ENCODE measurements around the gene VPS26B.
"Not testable (repeated sequence)": the region's sequence is repeated elsewhere in the genome, so short reads cannot be mapped to it uniquely, and the experiment has no call there.

VPS26B gene

GRCh38 chr11:134281635-134282034 is 57.2 kb downstream of the VPS26B start:
- DNase-seq (ENCODE audit: low read depth, low spot score): not testable (repeated sequence)

GRCh38 chr11:134282121-134283045 is 57.9 kb downstream of the VPS26B start:
- DNase-seq (ENCODE audit: low read depth, low spot score): no peak

DNA sequence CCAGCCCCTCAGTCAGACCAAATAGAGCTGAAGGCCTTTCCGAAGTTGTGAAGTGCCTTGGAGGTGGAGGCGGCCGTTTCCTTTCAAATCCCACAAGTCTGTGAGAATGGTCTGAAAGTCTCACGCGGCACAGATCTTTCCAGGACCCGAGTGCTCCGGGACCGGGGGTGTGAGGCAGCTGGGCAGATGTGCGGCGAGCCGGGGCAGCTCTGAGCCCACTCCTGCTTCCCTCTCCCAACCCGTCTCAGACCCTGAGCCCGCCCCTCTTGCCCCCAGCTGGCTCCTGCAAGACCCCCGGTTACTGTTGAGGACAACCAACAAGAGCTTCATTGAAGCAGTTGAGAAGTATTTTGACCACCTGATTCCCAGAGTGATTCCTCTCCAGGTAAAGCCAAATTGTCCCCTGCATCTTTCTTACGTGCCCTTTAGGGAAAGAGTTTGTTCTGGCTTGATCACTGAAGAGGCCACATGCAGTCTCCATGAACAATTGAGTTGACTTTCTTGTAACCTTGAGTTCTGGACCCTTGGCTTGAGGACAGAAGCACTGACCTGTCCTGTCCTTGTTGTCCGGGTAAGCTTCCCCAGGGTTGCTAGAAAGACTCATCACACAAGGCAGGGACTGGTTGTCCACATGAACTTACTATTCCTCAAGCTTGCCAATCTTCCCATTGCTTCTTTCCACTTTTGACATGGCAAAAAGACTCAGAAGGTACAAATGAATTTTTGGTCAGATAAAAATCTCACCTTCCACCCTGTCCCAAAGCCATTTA is 59.2 kb downstream of the VPS26B start:
- no peak for DNase-seq (ENCODE audit: low read depth, low spot score)

DNA sequence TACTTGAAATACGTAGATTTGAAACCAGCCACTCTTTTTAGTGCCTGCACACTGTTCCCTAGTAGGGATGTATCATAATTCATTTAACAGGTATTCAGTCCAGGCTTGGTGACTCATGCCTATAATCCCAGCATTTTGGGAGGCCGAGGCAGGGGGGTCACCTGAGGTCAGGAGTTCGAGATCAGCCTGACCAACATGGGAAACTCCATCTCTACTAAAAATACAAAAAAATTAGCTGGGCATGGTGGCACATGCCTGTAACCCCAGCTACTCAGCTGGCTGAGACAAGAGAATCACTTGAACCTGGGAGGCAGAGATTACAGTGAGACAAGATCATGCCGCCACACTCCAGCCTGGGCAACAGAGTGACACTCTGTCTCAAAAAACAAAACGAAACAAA is 59.9 kb downstream of the VPS26B start:
- DNase-seq (ENCODE audit: low read depth, low spot score): not testable (repeated sequence)

GRCh38 chr11:134287561-134287960 is 63.1 kb downstream of the VPS26B start:
- DNase-seq (ENCODE audit: low read depth, low spot score): no peak

DNA sequence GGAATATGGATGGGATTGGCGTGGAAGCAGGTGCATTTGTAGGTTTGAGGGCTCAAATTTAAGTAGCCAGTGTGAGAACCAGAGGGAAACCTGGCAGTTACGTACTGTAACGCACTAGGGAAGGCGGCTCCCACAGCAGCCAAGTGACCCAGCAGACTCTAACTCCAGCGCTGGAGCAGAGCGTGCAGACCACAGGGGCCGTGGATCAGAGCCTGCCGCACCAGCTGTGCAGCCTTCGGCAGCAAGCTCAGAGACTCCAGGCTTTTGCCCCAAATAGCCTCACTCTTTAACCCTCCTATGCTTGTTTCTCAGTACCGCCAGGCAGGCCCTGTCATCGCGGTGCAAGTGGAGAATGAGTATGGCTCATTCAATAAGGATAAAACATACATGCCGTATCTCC is 64.0 kb downstream of the VPS26B start:
- DNase-seq (ENCODE audit: low read depth, low spot score): no peak

- no peak for DNase-seq (ENCODE audit: low read depth, low spot score)
These were observed 64.7 kb downstream of the VPS26B start for GRCh38 chr11:134289167-134289566.

- no peak for DNase-seq (ENCODE audit: low read depth, low spot score)
These were observed 65.3 kb downstream of the VPS26B start for GRCh38 chr11:134289789-134290188.

- no peak for DNase-seq (ENCODE audit: low read depth, low spot score)
These were observed 66.2 kb downstream of the VPS26B start for GRCh38 chr11:134290646-134291045.

DNA sequence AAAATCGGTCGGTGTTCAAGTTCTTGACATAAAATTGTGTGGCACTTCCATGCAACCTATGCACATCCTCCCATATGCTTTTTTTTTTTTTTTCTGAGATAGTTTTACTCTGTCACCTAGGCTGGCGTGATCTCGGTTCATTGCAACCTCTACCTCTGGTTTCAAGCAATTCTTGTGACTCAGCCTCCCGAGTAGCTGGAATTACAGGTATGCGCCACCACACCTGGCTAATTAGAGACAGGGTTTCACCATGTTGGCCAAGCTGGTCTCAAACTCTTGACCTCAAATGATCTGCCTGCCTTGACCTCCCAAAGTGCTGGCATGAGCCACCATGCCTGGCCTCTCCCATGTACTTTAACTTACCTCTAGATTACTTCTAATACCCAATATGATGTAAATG is 66.7 kb downstream of the VPS26B start:
- no peak for DNase-seq (ENCODE audit: low read depth, low spot score)

DNA sequence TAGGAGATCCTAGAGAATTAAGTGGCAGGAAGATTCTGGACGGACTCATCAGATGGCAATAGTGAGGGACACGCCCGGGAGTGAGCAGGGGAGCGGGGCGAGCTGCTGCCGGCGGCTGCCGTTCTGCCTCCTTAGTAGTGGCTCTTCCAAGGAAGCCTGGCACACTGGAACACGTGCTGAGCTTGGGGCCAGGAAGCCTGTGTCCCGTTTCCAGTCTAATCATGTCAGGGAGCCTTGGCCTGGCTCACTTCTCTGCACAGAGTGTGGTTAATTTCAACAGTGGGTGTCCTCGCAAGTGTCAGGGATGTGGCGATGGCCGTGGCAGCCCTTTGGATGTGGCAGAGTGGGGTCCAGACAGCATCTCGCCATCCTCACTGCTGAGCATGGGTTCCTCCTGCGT is 68.2 kb downstream of the VPS26B start:
- no peak for DNase-seq (ENCODE audit: low read depth, low spot score)

GRCh38 chr11:134293119-134294113 is 68.9 kb downstream of the VPS26B start:
- no peak for DNase-seq (ENCODE audit: low read depth, low spot score)

- no peak for DNase-seq (ENCODE audit: low read depth, low spot score)
These were observed 70.2 kb downstream of the VPS26B start for GRCh38 chr11:134294664-134295063.

All from iPS DF 19.7 (cell line).